Stomach (tissue), 4 donors: ENCODE data around the gene LTB4R.

ENCODE experiments used
- POLR2A ChIP-seq, 4 donors: fragments of 450-650 bp; IDR thresholded peaks; one replicate each; pipeline ENCODE4 v1.6.1; 2016; ENCODE audit warnings: antibody characterized with exemption in 4 of 4, control low read depth in 2 of 4, mild to moderate bottlenecking in 1 of 4, moderate library complexity in 1 of 4
- POLR2AphosphoS5 ChIP-seq, 3 donors: sonication (generic); formaldehyde crosslinking; IDR thresholded peaks; one replicate each; pipeline ENCODE4 v1.6.1; 2016; ENCODE audit warnings: antibody characterized with exemption in 3 of 3
- TF ChIP-seq, protein P1 (sequence below), 7 experiments: fragments of 450-650 bp in 4 of 7; fragments of 200-600 bp in 3 of 7; sonication (generic) in 3 of 7; IDR thresholded peaks; one replicate each; pipeline ENCODE4 v1.5.1; 2016 to 2019; ENCODE audit warnings: antibody characterized with exemption in 7 of 7, control low read depth in 2 of 7, mild to moderate bottlenecking in 1 of 7

DNA sequence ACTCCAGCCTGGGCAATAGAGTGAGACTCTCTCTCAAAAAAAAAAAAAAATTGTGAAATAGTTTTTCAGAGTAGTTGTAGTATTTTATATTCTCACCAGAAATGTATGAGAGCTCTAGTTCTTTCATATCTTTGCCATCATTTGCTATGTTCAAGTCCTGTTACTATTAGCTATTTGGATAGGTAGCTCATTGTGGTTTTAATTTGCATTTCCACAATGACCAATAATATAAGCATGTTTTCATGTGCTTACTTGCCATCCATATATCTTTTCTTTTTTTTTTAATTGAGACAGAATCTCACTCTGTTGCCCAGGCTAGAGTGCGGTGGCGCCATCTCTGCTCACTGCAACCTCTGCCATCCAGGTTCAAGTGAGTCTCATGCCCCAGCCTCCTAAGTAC is 36.9 kb downstream of the LTB4R start:
- TF ChIP-seq, protein P1, sequence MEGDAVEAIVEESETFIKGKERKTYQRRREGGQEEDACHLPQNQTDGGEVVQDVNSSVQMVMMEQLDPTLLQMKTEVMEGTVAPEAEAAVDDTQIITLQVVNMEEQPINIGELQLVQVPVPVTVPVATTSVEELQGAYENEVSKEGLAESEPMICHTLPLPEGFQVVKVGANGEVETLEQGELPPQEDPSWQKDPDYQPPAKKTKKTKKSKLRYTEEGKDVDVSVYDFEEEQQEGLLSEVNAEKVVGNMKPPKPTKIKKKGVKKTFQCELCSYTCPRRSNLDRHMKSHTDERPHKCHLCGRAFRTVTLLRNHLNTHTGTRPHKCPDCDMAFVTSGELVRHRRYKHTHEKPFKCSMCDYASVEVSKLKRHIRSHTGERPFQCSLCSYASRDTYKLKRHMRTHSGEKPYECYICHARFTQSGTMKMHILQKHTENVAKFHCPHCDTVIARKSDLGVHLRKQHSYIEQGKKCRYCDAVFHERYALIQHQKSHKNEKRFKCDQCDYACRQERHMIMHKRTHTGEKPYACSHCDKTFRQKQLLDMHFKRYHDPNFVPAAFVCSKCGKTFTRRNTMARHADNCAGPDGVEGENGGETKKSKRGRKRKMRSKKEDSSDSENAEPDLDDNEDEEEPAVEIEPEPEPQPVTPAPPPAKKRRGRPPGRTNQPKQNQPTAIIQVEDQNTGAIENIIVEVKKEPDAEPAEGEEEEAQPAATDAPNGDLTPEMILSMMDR (IDR thresholded peaks at IDR 0.05) = no peak
- TF ChIP-seq POLR2AphosphoS5 (IDR thresholded peaks at IDR 0.05) = no peak
- no peak for TF ChIP-seq POLR2A (IDR thresholded peaks at IDR 0.05)
